PC-9 (cell line): ENCODE data around the gene GPT2. TPM values are rescaled to one million over a fixed set of nuclear protein-coding genes. Genes with fewer than 3 reads are reported as not detected.
"Not testable (repeated sequence)": the region's sequence is repeated elsewhere in the genome, so short reads cannot be mapped to it uniquely, and the experiment has no call there.

Experiments used
- BruUV-seq: library from RNA; stranded (reverse); fragments of 400-500 nt; replicated peaks from 2 replicates; lab custom pipeline; 2021; lab: Mats Ljungman, UMichigan
- CTCF ChIA-PET: fragments of 300-600 bp; sonication (Branson Sonifier 250); formaldehyde crosslinking; loops from one replicate; lab custom pipeline; 2022; ENCODE audit warnings: antibody characterized with exemption; lab: Charles Lee
- POLR2A ChIA-PET: fragments of 300-600 bp; sonication (Branson Sonifier 250); formaldehyde crosslinking; loops from one replicate; lab custom pipeline; 2022; ENCODE audit warnings: antibody characterized with exemption; ENCODE audit not compliant: unreplicated experiment; lab: Charles Lee
- DNase-seq, 2 experiments: peaks; one replicate each; pipeline versions ENCODE4 v3.0.0 to v3.0.0-alpha.2; 2015 to 2022; ENCODE audit warnings: mixed read lengths in 1 of 2
- H2AFZ ChIP-seq: fragments of 200-600 bp; sonication (generic); 2 replicates; pipeline ENCODE4 v1.8.1; 2017; ENCODE audit warnings: antibody characterized with exemption
- H3F3A ChIP-seq: fragments of 200-600 bp; sonication (generic); 2 replicates; pipeline ENCODE4 v1.8.1; 2017; ENCODE audit warnings: antibody characterized with exemption, mild to moderate bottlenecking, low read depth; ENCODE audit not compliant: insufficient read depth
- H3K27ac ChIP-seq: fragments of 200-600 bp; sonication (generic); 2 replicates; pipeline ENCODE4 v1.6.1; 2016; ENCODE audit warnings: mixed run types
- H3K27me3 ChIP-seq: fragments of 200-600 bp; sonication (generic); 2 replicates; pipeline ENCODE4 v1.6.1; 2016; ENCODE audit warnings: low read depth, mixed run types; ENCODE audit not compliant: insufficient read depth
- H3K36me3 ChIP-seq: fragments of 200-600 bp; sonication (generic); 2 replicates; pipeline ENCODE4 v1.6.1; 2016; ENCODE audit warnings: low read depth, mixed run types
- H3K4me1 ChIP-seq: fragments of 200-600 bp; sonication (generic); replicated peaks from 2 replicates; pipeline ENCODE4 v1.6.1; 2016; ENCODE audit warnings: mixed run types; ENCODE audit not compliant: insufficient read depth
- H3K4me2 ChIP-seq: fragments of 200-600 bp; sonication (generic); 2 replicates; pipeline ENCODE4 v1.6.1; 2017; ENCODE audit warnings: mixed run types
- H3K4me3 ChIP-seq: fragments of 200-600 bp; sonication (generic); 2 replicates; pipeline ENCODE4 v1.6.1; 2016; ENCODE audit warnings: mixed run types
- H3K79me2 ChIP-seq: fragments of 200-600 bp; sonication (generic); 2 replicates; pipeline ENCODE4 v1.6.1; 2017; ENCODE audit warnings: low read depth, mixed run types
- H3K9me2 ChIP-seq: fragments of 200-600 bp; sonication (generic); 2 replicates; pipeline ENCODE4 v1.8.1; 2017; ENCODE audit warnings: mild to moderate bottlenecking; ENCODE audit not compliant: insufficient read depth
- H3K9me3 ChIP-seq: fragments of 200-600 bp; sonication (generic); 2 replicates; pipeline ENCODE4 v1.8.1; 2016; ENCODE audit warnings: low read depth; ENCODE audit not compliant: insufficient read depth
- H4K20me1 ChIP-seq: fragments of 200-600 bp; sonication (generic); 2 replicates; pipeline ENCODE4 v1.8.1; 2017; ENCODE audit not compliant: insufficient read depth
- EZH2 ChIP-seq: fragments of 200-600 bp; sonication (generic); IDR thresholded peaks from 2 replicates; pipeline ENCODE4 v1.8.0; 2017; ENCODE audit warnings: antibody characterized with exemption, low read depth
- intact Hi-C: fragments of 100-400 bp; cut with micrococcal nuclease; formaldehyde crosslinking; loops from one replicate; pipeline ENCODE4 v1.10.0; 2022; ENCODE audit not compliant: unreplicated experiment
- total RNA-seq: library from RNA; stranded (reverse); gene quantifications from 2 replicates; pipeline ENCODE4 v1.2.3, GENCODE V29; 2021
- TF ChIP-seq, protein P1 (sequence below): fragments of 200-600 bp; sonication (generic); conservative IDR thresholded peaks from 2 replicates; pipeline ENCODE4 v1.6.1; 2017; ENCODE audit warnings: mixed run types, antibody characterized with exemption, mild to moderate bottlenecking, moderate library complexity

Gene GPT2
- total RNA-seq, 1 experiment from 2014 or later = 67.2 TPM

- ChIA-PET CTCF (no interaction called here), POLR2A (no interaction called here)
- no peak overlapping the region for H2AFZ ChIP-seq
- no peak for DNase-seq
- H3K9me2 ChIP-seq = no peaks in the 10 kb centered on the region
- intact Hi-C loops = no loop called here
- H4K20me1 ChIP-seq = no peaks in the 10 kb centered on the region
- BruUV-seq = no TSS peak
- no peaks in the 10 kb centered on the region for H3K4me1 ChIP-seq
- no peak overlapping the region for H3K4me2 ChIP-seq
- H3K79me2 ChIP-seq = no peaks in the 10 kb centered on the region
- no peaks in the 10 kb centered on the region for H3K9me3 ChIP-seq
- TF ChIP-seq, protein P1, sequence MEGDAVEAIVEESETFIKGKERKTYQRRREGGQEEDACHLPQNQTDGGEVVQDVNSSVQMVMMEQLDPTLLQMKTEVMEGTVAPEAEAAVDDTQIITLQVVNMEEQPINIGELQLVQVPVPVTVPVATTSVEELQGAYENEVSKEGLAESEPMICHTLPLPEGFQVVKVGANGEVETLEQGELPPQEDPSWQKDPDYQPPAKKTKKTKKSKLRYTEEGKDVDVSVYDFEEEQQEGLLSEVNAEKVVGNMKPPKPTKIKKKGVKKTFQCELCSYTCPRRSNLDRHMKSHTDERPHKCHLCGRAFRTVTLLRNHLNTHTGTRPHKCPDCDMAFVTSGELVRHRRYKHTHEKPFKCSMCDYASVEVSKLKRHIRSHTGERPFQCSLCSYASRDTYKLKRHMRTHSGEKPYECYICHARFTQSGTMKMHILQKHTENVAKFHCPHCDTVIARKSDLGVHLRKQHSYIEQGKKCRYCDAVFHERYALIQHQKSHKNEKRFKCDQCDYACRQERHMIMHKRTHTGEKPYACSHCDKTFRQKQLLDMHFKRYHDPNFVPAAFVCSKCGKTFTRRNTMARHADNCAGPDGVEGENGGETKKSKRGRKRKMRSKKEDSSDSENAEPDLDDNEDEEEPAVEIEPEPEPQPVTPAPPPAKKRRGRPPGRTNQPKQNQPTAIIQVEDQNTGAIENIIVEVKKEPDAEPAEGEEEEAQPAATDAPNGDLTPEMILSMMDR = no peak
- TF ChIP-seq EZH2 = no peak
- H3K27me3 ChIP-seq = no peaks in the 10 kb centered on the region
- H3K27ac ChIP-seq = no peak overlapping the region
- no peaks in the 10 kb centered on the region for H3F3A ChIP-seq
- no peak overlapping the region for H3K4me3 ChIP-seq
- no peaks in the 10 kb centered on the region for H3K36me3 ChIP-seq
Measured at GRCh38 chr16:46937536-46937935, 53.4 kb downstream of the GPT2 start.

DNA sequence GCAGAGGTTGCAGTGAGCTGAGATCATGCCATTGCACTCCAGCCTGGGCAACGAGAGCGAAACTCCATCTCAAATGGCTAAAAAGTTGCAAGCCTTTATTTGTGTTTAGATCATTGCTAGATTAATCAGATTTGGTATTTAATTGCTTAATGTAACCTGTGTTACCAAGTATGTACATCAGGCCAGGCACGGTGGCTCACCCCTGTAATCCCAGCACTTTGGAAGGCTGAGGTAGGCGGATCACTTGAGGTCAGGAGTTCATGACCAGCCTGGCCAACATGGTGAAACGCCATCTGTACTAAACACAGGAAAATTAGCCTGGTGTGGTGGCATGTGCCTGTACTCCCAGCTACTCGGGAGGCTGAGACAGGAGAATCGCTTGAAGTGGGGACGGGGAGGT, 60.6 kb downstream of the GPT2 start:
- intact Hi-C loops = loop anchor here (5.0 kb wide), 1 partner anchor 198 kb away; the partner anchor contains the start of gene NETO2
- not testable (repeated sequence) for H3K79me2 ChIP-seq, H3K27me3 ChIP-seq

GRCh38 chr16:46947900-46948547, 63.9 kb downstream of the GPT2 start:
- TF ChIP-seq EZH2 = no peak
- TF ChIP-seq, protein P1 = peak; percentile 80
- ChIA-PET POLR2A (no interaction called here), CTCF (interaction anchor here (0.6 kb wide), 1 partner anchor 472 kb away, joined by 5 read pairs; no protein-coding TSS in a partner anchor)
- no peaks in the 10 kb centered on the region for H3K36me3 ChIP-seq
- intact Hi-C loops = loop anchor here (1.0 to 5.0 kb wide), 2 partner anchors 70 to 194 kb away; partner anchors contain the start of gene NETO2
- peak; percentile 20 to 41 for DNase-seq
- H3K79me2 ChIP-seq = no peaks in the 10 kb centered on the region
- H2AFZ ChIP-seq = no peak overlapping the region
- no peaks in the 10 kb centered on the region for H3K27me3 ChIP-seq
- H3K27ac ChIP-seq = no peak overlapping the region
- no peak overlapping the region for H3K4me2 ChIP-seq
- no peak overlapping the region for H3K4me3 ChIP-seq
- H3K9me3 ChIP-seq = no peaks in the 10 kb centered on the region
- H3K4me1 ChIP-seq = no peaks in the 10 kb centered on the region
- no peaks in the 10 kb centered on the region for H3K9me2 ChIP-seq
- no peaks in the 10 kb centered on the region for H4K20me1 ChIP-seq
- no TSS peak for BruUV-seq
- no peaks in the 10 kb centered on the region for H3F3A ChIP-seq

More for the DNA sequence above, 60.6 kb downstream of the GPT2 start:
- H3K4me1 ChIP-seq, BruUV-seq, H2AFZ ChIP-seq, H3K4me3 ChIP-seq, POLR2A ChIA-PET, H3K9me3 ChIP-seq, H3K4me2 ChIP-seq, H3F3A ChIP-seq, DNase-seq, H4K20me1 ChIP-seq, H3K9me2 ChIP-seq, H3K36me3 ChIP-seq, H3K27ac ChIP-seq, CTCF ChIA-PET: not testable (repeated sequence)
